Trophoblast cell (in vitro differentiated cells and primary cell): ENCODE results near the gene PRKAR1B.
A peak's percentile ranks its signal among the peaks of the same experiment; 100 is the strongest.

Source experiments
- DNase-seq, 2 donors: peaks; one replicate each; pipeline ENCODE4 v3.0.0-alpha.2; 2016
- H2AFZ ChIP-seq: 2 replicates; pipeline ENCODE4 v1.6.1; 2013; ENCODE audit warnings: low read length, moderate library complexity, mild to moderate bottlenecking; ENCODE audit not compliant: insufficient read depth, poor library complexity
- H2AK5ac ChIP-seq: 2 replicates; pipeline ENCODE4 v1.6.1; 2013; ENCODE audit warnings: mild to moderate bottlenecking, low read length
- H2BK120ac ChIP-seq: 2 replicates; pipeline ENCODE4 v1.6.1; 2013; ENCODE audit warnings: low read length, mild to moderate bottlenecking, moderate library complexity; ENCODE audit not compliant: insufficient read depth, poor library complexity
- H2BK12ac ChIP-seq: 2 replicates; pipeline ENCODE4 v1.6.1; 2013; ENCODE audit warnings: mild to moderate bottlenecking, low read length, moderate library complexity
- H2BK5ac ChIP-seq: 2 replicates; pipeline ENCODE4 v1.6.1; 2013; ENCODE audit warnings: low read length, low read depth, moderate library complexity, mild to moderate bottlenecking; ENCODE audit not compliant: poor library complexity
- H3K14ac ChIP-seq: 2 replicates; pipeline ENCODE4 v1.6.1; 2013; ENCODE audit warnings: mild to moderate bottlenecking, low read length
- H3K18ac ChIP-seq: 2 replicates; pipeline ENCODE4 v1.6.1; 2013; ENCODE audit warnings: mild to moderate bottlenecking, low read length
- H3K23ac ChIP-seq: 2 replicates; pipeline ENCODE4 v1.6.1; 2013; ENCODE audit warnings: low read length
- H3K27ac ChIP-seq: 2 replicates; pipeline ENCODE4 v1.5.1; 2013; ENCODE audit warnings: low read depth, mild to moderate bottlenecking, inconsistent platforms, low read length, moderate library complexity
- H3K27me3 ChIP-seq: 2 replicates; pipeline ENCODE4 v1.6.1; 2013; ENCODE audit warnings: inconsistent platforms, mild to moderate bottlenecking, low read length, moderate library complexity; ENCODE audit not compliant: insufficient read depth
- H3K36me3 ChIP-seq, 2 experiments: 1 replicate in 1 of 2; 2 replicates in 1 of 2; pipeline ENCODE4 v1.6.1; 2013; ENCODE audit warnings: low read length in 2 of 2, mild to moderate bottlenecking in 2 of 2, moderate library complexity in 1 of 2; ENCODE audit not compliant: insufficient read depth in 2 of 2, control insufficient read depth in 1 of 2
- H3K4ac ChIP-seq: 2 replicates; pipeline ENCODE4 v1.6.1; 2013; ENCODE audit warnings: low read depth, mild to moderate bottlenecking, low read length, moderate library complexity
- H3K4me1 ChIP-seq, 2 experiments: 1 replicate in 1 of 2; 2 replicates in 1 of 2; pipeline ENCODE4 v1.6.1; 2013; ENCODE audit warnings: low read length in 2 of 2, mild to moderate bottlenecking in 2 of 2, moderate library complexity in 1 of 2; ENCODE audit not compliant: insufficient read depth in 2 of 2, control insufficient read depth in 1 of 2
- H3K4me2 ChIP-seq: 2 replicates; pipeline ENCODE4 v1.6.1; 2013; ENCODE audit warnings: inconsistent platforms, mild to moderate bottlenecking, low read length, moderate library complexity
- H3K4me3 ChIP-seq: 2 replicates; pipeline ENCODE4 v1.5.1; 2013; ENCODE audit warnings: mild to moderate bottlenecking, low read depth, low read length, inconsistent platforms
- H3K79me1 ChIP-seq: one replicate; pipeline ENCODE4 v1.6.1; 2013; ENCODE audit warnings: low read length
- H3K79me2 ChIP-seq: 2 replicates; pipeline ENCODE4 v1.6.1; 2013; ENCODE audit warnings: low read length, mild to moderate bottlenecking; ENCODE audit not compliant: control insufficient read depth, insufficient read depth, poor library complexity
- H3K9ac ChIP-seq: 2 replicates; pipeline ENCODE4 v1.6.1; 2013; ENCODE audit warnings: mild to moderate bottlenecking, low read length
- H3K9me3 ChIP-seq: 2 replicates; pipeline ENCODE4 v1.6.1; 2013; ENCODE audit warnings: low read depth, mild to moderate bottlenecking, control low read depth, inconsistent platforms, low read length; ENCODE audit not compliant: insufficient read depth
- H4K12ac ChIP-seq: 2 replicates; pipeline ENCODE4 v1.6.1; 2013; ENCODE audit warnings: low read depth, mild to moderate bottlenecking, low read length, moderate library complexity
- H4K8ac ChIP-seq: 2 replicates; pipeline ENCODE4 v1.6.1; 2013; ENCODE audit warnings: low read depth, mild to moderate bottlenecking, low read length, moderate library complexity
- H4K91ac ChIP-seq: one replicate; pipeline ENCODE4 v1.6.1; 2013; ENCODE audit warnings: low read depth, mild to moderate bottlenecking, low read length, moderate library complexity
- WGBS: extraction: QIAGEN DNeasy Blood & Tissue Kit; methylation state at CpG from one replicate; pipeline ENCODE4 v1.1.7; 2013; ENCODE audit warnings: missing lambda C conversion rate; ENCODE audit not compliant: insufficient read length, insufficient coverage; ENCODE audit errors: extremely low coverage; 5-methylcytosine and 5-hydroxymethylcytosine counted together

Gene PRKAR1B

GRCh38 chr7:501526-501925 lies 225.6 kb downstream of the PRKAR1B start:
- H2AFZ ChIP-seq = no peak overlapping the region
- DNase-seq = no peak
- H3K79me2 ChIP-seq = no peaks in the 10 kb centered on the region
- H3K9me3 ChIP-seq = peaks cover 7% of the 10 kb centered on the region
- H4K12ac ChIP-seq = no peak overlapping the region
- H4K8ac ChIP-seq = no peak overlapping the region
- no peak overlapping the region for H3K9ac ChIP-seq
- no peak overlapping the region for H2BK120ac ChIP-seq
- H4K91ac ChIP-seq = no peak overlapping the region
- peaks cover 32 to 36% of the 10 kb centered on the region in 2 experiments for H3K36me3 ChIP-seq
- peaks cover 15 to 18% of the 10 kb centered on the region in 2 experiments for H3K4me1 ChIP-seq
- no CpG with 5 or more reads among the region's 7 CpGs for WGBS
- H2BK5ac ChIP-seq = no peak overlapping the region
- H3K4me2 ChIP-seq = no peak overlapping the region
- no peak overlapping the region for H3K23ac ChIP-seq
- no peak overlapping the region for H3K4me3 ChIP-seq
- no peaks in the 10 kb centered on the region for H3K27me3 ChIP-seq
- H3K14ac ChIP-seq = no peak overlapping the region
- no peak overlapping the region for H2BK12ac ChIP-seq
- H3K18ac ChIP-seq = no peak overlapping the region
- H3K4ac ChIP-seq = no peak overlapping the region
- peaks cover 7% of the 10 kb centered on the region for H3K79me1 ChIP-seq
- H3K27ac ChIP-seq = no peak overlapping the region
- no peak overlapping the region for H2AK5ac ChIP-seq

- DNase-seq = no peak
- no CpG with 5 or more reads among the region's 35 CpGs for WGBS
- Histone ChIP-seq H3K4me2 (no peak overlapping the region), H3K18ac (no peak overlapping the region), H3K4me3 (no peak overlapping the region), H3K36me3 (peaks cover 32 to 36% of the 10 kb centered on the region in 2 experiments), H2BK5ac (no peak overlapping the region), H2AK5ac (no peak overlapping the region), H4K91ac (no peak overlapping the region), H4K8ac (no peak overlapping the region), H3K79me2 (no peaks in the 10 kb centered on the region), H3K4ac (no peak overlapping the region), H3K23ac (no peak overlapping the region), H3K79me1 (peaks cover 7% of the 10 kb centered on the region), H3K9me3 (peaks cover 5% of the 10 kb centered on the region), H3K14ac (no peak overlapping the region), H2BK120ac (no peak overlapping the region), H3K4me1 (peaks cover 15 to 18% of the 10 kb centered on the region in 2 experiments), H3K27me3 (no peaks in the 10 kb centered on the region), H2AFZ (no peak overlapping the region), H2BK12ac (no peak overlapping the region), H4K12ac (no peak overlapping the region), H3K9ac (no peak overlapping the region), H3K27ac (no peak overlapping the region)
Measured at GRCh38 chr7:500521-501420, 226.3 kb downstream of the PRKAR1B start.

GRCh38 chr7:499853-500485 lies 227.1 kb downstream of the PRKAR1B start:
- Histone ChIP-seq H3K14ac (no peak overlapping the region), H4K91ac (no peak overlapping the region), H4K12ac (no peak overlapping the region), H2AFZ (no peak overlapping the region), H4K8ac (no peak overlapping the region), H2BK12ac (no peak overlapping the region), H3K4ac (no peak overlapping the region), H3K4me3 (peak overlapping the region; percentile 29), H3K4me1 (peaks cover 15 to 18% of the 10 kb centered on the region in 2 experiments), H3K27ac (no peak overlapping the region), H3K18ac (no peak overlapping the region), H3K23ac (no peak overlapping the region), H2BK5ac (no peak overlapping the region), H3K79me1 (peaks cover 7% of the 10 kb centered on the region), H2BK120ac (no peak overlapping the region), H3K9ac (no peak overlapping the region), H3K36me3 (peaks cover 32 to 36% of the 10 kb centered on the region in 2 experiments), H3K27me3 (no peaks in the 10 kb centered on the region), H3K4me2 (no peak overlapping the region), H3K9me3 (peaks cover 5% of the 10 kb centered on the region), H3K79me2 (no peaks in the 10 kb centered on the region), H2AK5ac (no peak overlapping the region)
- WGBS = no CpG with 5 or more reads among the region's 20 CpGs
- no peak for DNase-seq
